Measurements from ENCODE around the gene WNK1. TPM values are rescaled to one million over a fixed set of nuclear protein-coding genes. Genes with fewer than 3 reads are reported as not detected.

Gene WNK1
- total RNA-seq, 4 donors from 2014 or later: 273 to 518 (median 346) TPM

DNA sequence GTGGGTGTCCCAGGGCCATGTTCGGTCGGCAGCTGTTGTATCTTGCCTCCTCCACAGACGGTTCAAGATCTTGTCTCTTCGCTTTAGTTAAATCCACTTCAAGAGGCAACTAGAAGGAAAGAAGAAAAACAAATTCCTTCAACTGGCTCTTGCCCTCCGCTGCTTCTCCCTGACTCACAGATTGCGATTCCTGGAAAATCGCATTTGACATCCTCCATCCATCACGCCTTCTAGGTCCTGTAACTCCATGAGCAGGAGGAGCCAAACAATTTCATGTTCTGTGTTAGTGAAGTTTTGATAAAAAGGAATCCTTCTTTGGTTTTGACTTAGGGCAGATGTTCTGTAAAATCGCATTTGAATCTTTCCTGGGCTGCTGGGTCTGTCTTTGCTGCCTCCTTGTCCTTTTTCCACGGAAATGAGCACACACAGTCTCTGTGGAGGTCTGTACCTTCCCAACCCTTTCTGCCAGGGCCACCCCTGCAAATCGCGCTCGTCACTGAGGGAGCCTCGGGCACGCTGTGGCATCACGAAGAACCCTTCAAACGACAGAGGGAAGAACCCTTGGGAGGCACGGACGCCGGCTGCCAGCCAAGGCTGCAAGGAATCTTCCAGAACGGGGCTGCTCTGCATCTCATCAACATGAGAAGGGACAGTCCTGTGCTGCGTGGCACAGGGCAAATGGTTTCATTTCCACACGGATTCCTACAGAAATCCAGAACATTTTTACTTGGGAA lies 164.5 kb downstream of the WNK1 start:
- H3K4me3 ChIP-seq (ENCODE audit: low read depth, poor library complexity, severe bottlenecking): no peak overlapping the region
- no peak for DNase-seq (ENCODE audit: low spot score in 2 of 2)
- WGBS, 2 donors: 94 to 95% methylated on average over 23 of the region's 23 CpGs
- TF ChIP-seq POLR2A (IDR thresholded peaks at IDR 0.05): no peak
- TF ChIP-seq, protein P1, sequence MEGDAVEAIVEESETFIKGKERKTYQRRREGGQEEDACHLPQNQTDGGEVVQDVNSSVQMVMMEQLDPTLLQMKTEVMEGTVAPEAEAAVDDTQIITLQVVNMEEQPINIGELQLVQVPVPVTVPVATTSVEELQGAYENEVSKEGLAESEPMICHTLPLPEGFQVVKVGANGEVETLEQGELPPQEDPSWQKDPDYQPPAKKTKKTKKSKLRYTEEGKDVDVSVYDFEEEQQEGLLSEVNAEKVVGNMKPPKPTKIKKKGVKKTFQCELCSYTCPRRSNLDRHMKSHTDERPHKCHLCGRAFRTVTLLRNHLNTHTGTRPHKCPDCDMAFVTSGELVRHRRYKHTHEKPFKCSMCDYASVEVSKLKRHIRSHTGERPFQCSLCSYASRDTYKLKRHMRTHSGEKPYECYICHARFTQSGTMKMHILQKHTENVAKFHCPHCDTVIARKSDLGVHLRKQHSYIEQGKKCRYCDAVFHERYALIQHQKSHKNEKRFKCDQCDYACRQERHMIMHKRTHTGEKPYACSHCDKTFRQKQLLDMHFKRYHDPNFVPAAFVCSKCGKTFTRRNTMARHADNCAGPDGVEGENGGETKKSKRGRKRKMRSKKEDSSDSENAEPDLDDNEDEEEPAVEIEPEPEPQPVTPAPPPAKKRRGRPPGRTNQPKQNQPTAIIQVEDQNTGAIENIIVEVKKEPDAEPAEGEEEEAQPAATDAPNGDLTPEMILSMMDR (IDR thresholded peaks at IDR 0.05): no peak
- intact Hi-C loops (cut with DNase I; ENCODE audit: low total_unique reads): no loop called here

DNA sequence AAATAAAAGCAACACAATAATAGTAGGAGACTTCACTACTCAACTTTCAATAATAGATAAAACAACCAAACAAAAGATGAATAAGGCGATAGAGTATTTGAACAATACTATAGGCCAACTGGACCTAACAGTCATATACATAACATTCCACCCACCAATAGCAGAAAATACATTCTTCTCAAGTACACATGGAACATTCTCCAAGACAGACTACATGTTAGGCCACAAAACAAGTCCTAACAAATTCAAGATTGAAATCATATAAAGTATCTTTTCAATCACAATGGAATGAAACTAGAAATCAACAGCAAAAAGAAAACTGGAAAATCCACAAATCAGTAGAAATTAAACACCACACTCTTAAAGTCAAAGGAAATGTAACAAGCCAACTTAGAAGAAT lies 168.3 kb downstream of the WNK1 start:
- TF ChIP-seq POLR2A (IDR thresholded peaks at IDR 0.05): no peak
- TF ChIP-seq, protein P1 (IDR thresholded peaks at IDR 0.05): no peak
- DNase-seq (ENCODE audit: low spot score in 2 of 2): no peak
- H3K4me3 ChIP-seq (ENCODE audit: low read depth, poor library complexity, severe bottlenecking): no peak overlapping the region
- WGBS, 2 donors: 83 to 97% methylated on average over 1 of the region's 1 CpG
- intact Hi-C loops (cut with DNase I; ENCODE audit: low total_unique reads): loop anchor here (10.0 kb wide), 1 partner anchor 46 kb away; no protein-coding TSS in a partner anchor

DNA sequence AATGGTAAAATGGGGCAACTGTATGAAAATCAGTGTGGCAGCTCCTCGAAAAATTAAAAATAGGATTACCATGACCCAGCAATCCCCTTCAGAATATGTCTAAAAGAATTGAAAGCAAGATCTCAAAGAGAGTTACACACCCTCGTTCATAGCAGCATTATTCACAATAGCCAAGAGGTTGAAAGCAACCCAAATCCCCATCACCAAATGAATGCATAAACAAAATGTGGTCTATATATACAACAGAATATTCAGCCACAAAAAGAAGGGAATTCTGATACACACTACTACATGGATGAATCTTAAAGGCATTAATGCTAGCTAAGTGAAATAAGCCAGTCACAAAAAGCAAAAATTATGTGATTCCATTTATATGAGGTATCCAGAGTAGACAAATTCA lies 169.9 kb downstream of the WNK1 start:
- intact Hi-C loops (cut with DNase I; ENCODE audit: low total_unique reads): loop anchor here (10.0 kb wide), 1 partner anchor 47 kb away; no protein-coding TSS in a partner anchor
- no peak for DNase-seq (ENCODE audit: low spot score in 2 of 2)
- no peak overlapping the region for H3K4me3 ChIP-seq (ENCODE audit: low read depth, poor library complexity, severe bottlenecking)
- TF ChIP-seq POLR2A (IDR thresholded peaks at IDR 0.05): no peak
- TF ChIP-seq, protein P1 (IDR thresholded peaks at IDR 0.05): no peak
- 75 to 81% methylated on average over 2 of the region's 2 CpGs for WGBS, 2 donors

DNA sequence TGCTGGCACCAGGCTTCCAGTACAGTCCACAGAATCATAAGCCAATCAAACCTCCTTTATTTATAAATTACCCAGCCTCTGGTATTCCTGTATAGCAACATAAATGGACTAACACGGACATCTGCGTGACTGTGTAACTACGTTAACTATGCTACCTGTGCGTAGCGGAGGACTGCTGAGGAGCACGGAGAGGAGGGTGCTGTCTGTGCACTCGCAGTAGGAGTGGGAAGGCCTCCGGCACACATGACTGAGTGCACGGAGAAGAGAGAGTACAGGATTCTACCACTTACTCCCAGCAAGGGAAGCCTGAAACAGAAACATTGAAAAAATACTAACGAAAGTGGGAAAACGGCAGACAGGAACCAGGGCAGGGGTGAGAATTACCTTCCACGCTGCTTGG lies 174.3 kb downstream of the WNK1 start:
- TF ChIP-seq POLR2A (IDR thresholded peaks at IDR 0.05): no peak
- TF ChIP-seq, protein P1 (IDR thresholded peaks at IDR 0.05): no peak
- 88 to 93% methylated on average over 11 to 12 of the region's 12 CpGs for WGBS, 2 donors
- H3K4me3 ChIP-seq (ENCODE audit: low read depth, poor library complexity, severe bottlenecking): no peak overlapping the region
- intact Hi-C loops (cut with DNase I; ENCODE audit: low total_unique reads): loop anchor here (10.0 kb wide), 1 partner anchor 52 kb away; no protein-coding TSS in a partner anchor
- DNase-seq (ENCODE audit: low spot score in 2 of 2): no peak

DNA sequence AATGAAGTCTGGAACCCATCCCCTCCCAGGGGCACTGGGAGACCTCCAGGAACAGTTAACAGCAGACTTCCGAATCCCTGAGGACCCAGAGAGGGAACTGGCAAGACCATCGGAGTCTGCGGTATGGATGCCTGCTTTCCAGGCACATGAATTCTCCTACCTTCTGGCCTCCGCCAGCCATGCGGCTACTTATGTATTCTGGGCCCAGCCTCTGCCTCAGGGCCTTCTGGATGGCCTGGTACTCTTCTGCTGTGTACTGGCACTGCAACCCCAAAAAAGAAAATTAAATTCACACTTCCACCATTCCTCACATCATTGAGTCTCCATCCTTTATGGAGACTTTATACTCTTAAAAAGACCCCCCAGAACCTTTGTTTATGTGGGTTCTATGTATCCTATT lies 178.7 kb downstream of the WNK1 start:
- intact Hi-C loops (cut with DNase I; ENCODE audit: low total_unique reads): no loop called here
- DNase-seq (ENCODE audit: low spot score in 2 of 2): peak in 1 of 2 donors; percentile 63
- H3K4me3 ChIP-seq (ENCODE audit: low read depth, poor library complexity, severe bottlenecking): no peak overlapping the region
- WGBS, 2 donors: 75 to 80% methylated on average over 5 of the region's 5 CpGs
- TF ChIP-seq, protein P1 (IDR thresholded peaks at IDR 0.05): no peak
- TF ChIP-seq POLR2A (IDR thresholded peaks at IDR 0.05): no peak

Measured in lower leg skin (tissue), 4 donors.